ENCODE results near the gene MCTP1. TPM values are rescaled to one million over a fixed set of nuclear protein-coding genes. Genes with fewer than 3 reads are reported as not detected.
A peak's percentile ranks its signal among the peaks of the same experiment; 100 is the strongest.

The MCTP1 gene
- total and polyA plus RNA-seq, 10 of the 15 experiments (the other 5 are each of a cell fraction or from before 2014, with no cell fraction given) = 12.6 to 45.9 (median 18.8) TPM

DNA sequence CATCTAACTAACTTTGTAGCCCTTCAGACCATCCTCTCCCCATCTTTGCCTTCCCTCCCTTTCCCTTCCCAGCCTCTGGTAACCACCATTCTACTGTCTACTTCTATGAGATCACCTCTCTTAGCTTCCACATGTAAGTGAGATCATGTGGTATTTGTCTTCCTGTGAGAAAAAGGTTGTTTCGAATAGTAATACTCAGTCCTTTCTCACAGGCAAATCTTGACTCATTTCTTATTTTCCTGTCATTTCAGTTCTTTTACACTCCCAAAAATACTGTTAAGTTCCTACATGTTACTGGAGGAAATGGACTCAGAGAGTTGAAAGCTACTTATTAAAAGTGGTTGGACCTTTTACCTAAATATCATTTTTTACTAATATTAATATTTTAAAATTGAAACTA is 584.3 kb downstream of the MCTP1 start (continued):
- no peak for TF ChIP-seq PAX5 (IDR thresholded peaks at IDR 0.05; ENCODE audit: borderline replicate concordance, low read depth, low read length)
- no peak for TF ChIP-seq ZBTB40 (IDR thresholded peaks at IDR 0.05; ENCODE audit: borderline replicate concordance)
- TF ChIP-seq RB1 (IDR thresholded peaks at IDR 0.05; ENCODE audit: borderline replicate concordance) = no peak
- no peak for TF ChIP-seq SREBF1 (IDR thresholded peaks at IDR 0.05; ENCODE audit: low read length)
- no peak for TF ChIP-seq SUPT20H (IDR thresholded peaks at IDR 0.05; ENCODE audit: borderline replicate concordance, control insufficient read depth, low read depth, low read length)
- TF ChIP-seq SMAD1 (IDR thresholded peaks at IDR 0.05; ENCODE audit: low read depth, partially characterized antibody) = no peak
- TF ChIP-seq CBX3 (IDR thresholded peaks at IDR 0.05; ENCODE audit: borderline replicate concordance, low read depth) = no peak
- TF ChIP-seq ZBTB11 (CRISPR knock-in tag; IDR thresholded peaks at IDR 0.05) = no peak
- TF ChIP-seq TCF12 (IDR thresholded peaks at IDR 0.05; ENCODE audit: low read depth, low read length) = no peak
- TF ChIP-seq MLLT1 (IDR thresholded peaks at IDR 0.05) = no peak
- no peak for TF ChIP-seq STAT1 (conservative IDR thresholded peaks at IDR 0.05)
- no peak for TF ChIP-seq CEBPZ (IDR thresholded peaks at IDR 0.05; ENCODE audit: low read depth, low read length)
- TF ChIP-seq ZNF24 (IDR thresholded peaks at IDR 0.05) = no peak
- peak; percentile 50; the same call in 1 of the 2 replicates for TF ChIP-seq ZBED1 (IDR thresholded peaks at IDR 0.05; ENCODE audit: borderline replicate concordance)
- no peak for TF ChIP-seq FOXK2 (IDR thresholded peaks at IDR 0.05)
- 0 out of 2 replicates have a peak, but pooled peaks have one; percentile 27 for TF ChIP-seq DPF2 (IDR thresholded peaks at IDR 0.05)
- TF ChIP-seq KLF5 (IDR thresholded peaks at IDR 0.05; ENCODE audit: partially characterized antibody) = no peak
- TF ChIP-seq JUND (IDR thresholded peaks at IDR 0.05; ENCODE audit: low read depth, low read length) = no peak
- TF ChIP-seq FOS (IDR thresholded peaks at IDR 0.05; ENCODE audit: borderline replicate concordance, extremely low read depth, insufficient read length) = no peak
- TF ChIP-seq YBX1 (IDR thresholded peaks at IDR 0.05) = no peak

All from GM12878 (cell line).